HG02973 (cell line): ENCODE measurements around the gene PIM2.

Experiments used
- ATAC-seq: cut with Tn5 transposase; IDR thresholded peaks from one replicate; pipeline ENCODE4 v1.9.1; 2021; ENCODE audit warnings: moderate library complexity; ENCODE audit not compliant: unreplicated experiment

Gene PIM2

GRCh38 chrX:48936429-48937053 is 17.7 kb upstream of the PIM2 start:
- ATAC-seq = peak; percentile 3

GRCh38 chrX:48935301-48935670 is 16.5 kb upstream of the PIM2 start:
- ATAC-seq = no peak

- no peak for ATAC-seq
Observed at GRCh38 chrX:48934581-48935300, 15.9 kb upstream of the PIM2 start.

GRCh38 chrX:48933757-48934156 is 14.9 kb upstream of the PIM2 start:
- ATAC-seq = no peak

GRCh38 chrX:48927736-48928382 is 9.0 kb upstream of the PIM2 start:
- no peak for ATAC-seq

- ATAC-seq = no peak
Observed at GRCh38 chrX:48927123-48927522, 8.3 kb upstream of the PIM2 start.

- no peak for ATAC-seq
Observed at GRCh38 chrX:48924270-48924669, 5.4 kb upstream of the PIM2 start.

- ATAC-seq = no peak
Observed at GRCh38 chrX:48923771-48924170, 4.9 kb upstream of the PIM2 start.

GRCh38 chrX:48920718-48921104 is 1.9 kb upstream of the PIM2 start:
- ATAC-seq = no peak

GRCh38 chrX:48919947-48920717 is 1.3 kb upstream of the PIM2 start:
- no peak for ATAC-seq

- no peak for ATAC-seq
Observed at GRCh38 chrX:48919360-48919841, 577 bp upstream of the PIM2 start.

GRCh38 chrX:48918301-48918642 is 552 bp downstream of the PIM2 start:
- no peak for ATAC-seq

GRCh38 chrX:48917139-48918001 is 1.5 kb downstream of the PIM2 start:
- ATAC-seq = no peak

- ATAC-seq = no peak
Observed at GRCh38 chrX:48914593-48915493, 4.0 kb downstream of the PIM2 start.

- ATAC-seq = no peak
Observed at GRCh38 chrX:48913605-48914366, 5.0 kb downstream of the PIM2 start.

GRCh38 chrX:48911412-48912182 is 7.2 kb downstream of the PIM2 start, which contains the start of gene SLC35A2:
Gene SLC35A2 (minus strand): TSS chrX:48911646. CDS start chrX:48911636, 10 bp downstream.
- ATAC-seq = peak; percentile 61

GRCh38 chrX:48910926-48911411 is 7.9 kb downstream of the PIM2 start:
- ATAC-seq = no peak
